Skin epidermis (tissue), 12 donors: Measurements from ENCODE around the gene OTUD7B.
"Not testable (repeated sequence)": the region's sequence is repeated elsewhere in the genome, so short reads cannot be mapped to it uniquely, and the experiment has no call there.

Experiments
- H3K27ac ChIP-seq, 21 experiments: fragments of 200-600 bp; sonication (generic) in 11 of 21; one replicate each; pipeline ENCODE4 v1.5.0; 2020; ENCODE audit warnings: mild to moderate bottlenecking in 3 of 21, inconsistent platforms in 2 of 21, moderate library complexity in 2 of 21
- H3K4me3 ChIP-seq, 7 experiments: fragments of 200-600 bp; sonication (generic) in 2 of 7; one replicate each; pipeline ENCODE4 v1.5.0; 2020; ENCODE audit warnings: inconsistent platforms in 2 of 7, mild to moderate bottlenecking in 2 of 7, moderate library complexity in 1 of 7

Gene OTUD7B

DNA sequence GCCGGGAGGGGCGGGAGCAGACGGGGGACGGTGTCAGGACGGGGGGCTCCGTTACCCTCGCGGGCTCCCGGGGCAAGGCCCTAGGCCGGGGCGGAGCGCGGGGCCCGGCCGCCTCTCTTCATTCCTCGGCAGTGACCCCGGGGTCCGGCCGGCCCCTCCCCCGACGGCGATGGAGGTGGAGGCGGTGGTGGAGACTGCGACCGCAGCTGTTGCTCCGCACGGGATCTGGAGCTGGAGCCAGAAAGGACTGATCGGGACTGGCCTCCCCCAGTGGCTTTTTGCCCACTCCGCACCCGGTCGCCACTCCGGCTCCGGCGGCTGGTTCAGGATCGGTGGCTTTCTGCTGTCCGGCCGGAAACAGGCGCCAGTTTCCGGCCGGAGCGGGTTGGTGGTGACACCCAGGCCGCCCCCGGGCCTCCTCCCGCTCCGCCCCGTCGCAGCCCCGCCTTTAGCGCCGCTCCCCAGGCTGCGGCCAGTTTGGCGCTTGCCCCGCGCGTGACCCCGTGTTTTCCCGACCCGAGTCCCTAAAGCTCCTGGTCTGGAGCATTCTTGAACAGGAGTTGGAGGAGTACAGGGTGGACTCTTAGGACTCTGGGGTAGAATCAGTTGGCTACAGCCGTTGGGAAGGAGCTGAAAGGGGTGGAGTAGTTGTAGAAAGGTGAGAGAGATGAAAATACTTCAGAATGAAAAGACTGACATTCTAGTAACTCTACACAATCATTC, at the start of gene OTUD7B:
OTUD7B (minus strand) TSS at position 334 of the 723 bp plus-strand sequence. CDS start 33,216 bp downstream, outside the sequence.
- Histone ChIP-seq H3K27ac (peak within 1 kb of the TSS; percentile 80 to 97 (median 91)), H3K4me3 (peak within 1 kb of the TSS; percentile 71 to 98 (median 83))

DNA sequence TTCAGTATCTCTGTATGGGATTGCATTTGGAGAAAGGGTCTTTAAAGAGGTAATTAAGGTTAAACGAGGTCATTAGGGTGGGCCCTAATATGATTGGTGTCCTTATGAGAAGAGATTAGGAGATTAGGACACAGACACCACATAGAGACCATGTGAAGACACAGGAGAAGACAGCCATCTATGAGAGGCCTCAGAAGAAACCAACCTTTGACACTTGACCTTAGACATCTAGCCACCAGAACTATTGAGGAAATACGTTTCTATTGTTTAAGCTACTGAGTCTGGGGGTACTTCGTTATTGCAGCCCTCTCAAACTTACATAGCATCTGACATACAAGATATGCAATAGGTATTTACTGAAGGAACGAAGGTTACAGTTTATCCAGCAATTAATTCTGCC, 49.7 kb upstream of the OTUD7B start:
- Histone ChIP-seq H3K27ac (no peak overlapping the region), H3K4me3 (no peak overlapping the region)

DNA sequence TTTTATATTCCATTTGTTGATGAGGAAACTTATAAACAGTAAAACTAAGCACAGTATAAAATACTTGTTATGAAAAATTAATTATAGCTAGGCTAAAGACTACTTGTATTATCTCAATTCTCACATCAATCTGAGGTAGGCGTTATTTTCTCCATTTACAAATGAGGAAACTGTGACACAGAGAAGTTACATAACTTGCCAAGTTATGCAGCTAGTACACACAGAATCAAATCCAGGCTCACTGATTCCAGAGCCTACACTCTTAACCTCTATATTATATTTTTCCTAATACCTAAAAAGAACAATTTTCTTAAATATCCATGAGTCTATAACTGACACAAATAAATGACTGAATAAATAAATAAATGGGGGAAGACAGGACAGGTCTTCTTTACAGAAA, 45.9 kb upstream of the OTUD7B start:
- H3K4me3 ChIP-seq = no peak overlapping the region
- H3K27ac ChIP-seq = no peak overlapping the region

DNA sequence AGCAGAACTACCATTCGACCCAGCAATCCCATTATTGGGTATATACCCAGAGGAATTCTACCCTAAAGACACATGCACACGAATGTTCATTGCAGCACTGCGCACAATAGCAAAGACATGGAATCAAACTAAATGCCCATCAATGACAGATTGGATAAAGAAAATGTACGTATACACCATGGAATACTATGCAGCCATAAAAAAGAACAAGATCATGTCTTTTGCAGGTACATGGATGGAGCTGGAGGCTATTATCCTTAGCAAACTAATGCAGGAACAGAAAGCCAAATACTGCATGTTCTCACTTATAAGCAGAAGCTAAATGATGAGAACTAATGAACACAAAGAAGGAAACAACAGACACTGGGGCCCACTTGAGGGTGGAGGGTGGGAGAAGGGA, 45.0 kb upstream of the OTUD7B start:
- H3K27ac ChIP-seq, H3K4me3 ChIP-seq: not testable (repeated sequence)

DNA sequence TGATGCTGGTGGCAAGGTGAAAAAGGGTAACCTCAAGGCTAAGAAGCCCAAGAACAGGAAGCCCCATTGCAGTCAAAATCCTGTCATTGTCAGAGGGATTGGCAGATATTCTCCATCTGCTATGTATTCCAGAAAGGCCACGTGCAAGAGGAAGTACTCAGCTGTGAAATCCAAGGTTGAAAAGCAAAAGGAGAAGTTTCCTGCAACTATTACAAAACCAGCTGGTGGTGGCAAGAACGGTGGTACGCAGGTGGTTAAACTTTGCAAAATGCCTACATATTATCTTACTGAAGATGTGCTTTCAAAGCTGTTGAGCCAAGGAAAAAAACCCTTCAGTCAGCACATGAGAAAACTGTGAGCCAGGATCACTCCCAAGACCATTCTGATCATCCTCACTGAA, 43.4 kb upstream of the OTUD7B start:
- Histone ChIP-seq H3K4me3 (no peak overlapping the region), H3K27ac (no peak overlapping the region)

DNA sequence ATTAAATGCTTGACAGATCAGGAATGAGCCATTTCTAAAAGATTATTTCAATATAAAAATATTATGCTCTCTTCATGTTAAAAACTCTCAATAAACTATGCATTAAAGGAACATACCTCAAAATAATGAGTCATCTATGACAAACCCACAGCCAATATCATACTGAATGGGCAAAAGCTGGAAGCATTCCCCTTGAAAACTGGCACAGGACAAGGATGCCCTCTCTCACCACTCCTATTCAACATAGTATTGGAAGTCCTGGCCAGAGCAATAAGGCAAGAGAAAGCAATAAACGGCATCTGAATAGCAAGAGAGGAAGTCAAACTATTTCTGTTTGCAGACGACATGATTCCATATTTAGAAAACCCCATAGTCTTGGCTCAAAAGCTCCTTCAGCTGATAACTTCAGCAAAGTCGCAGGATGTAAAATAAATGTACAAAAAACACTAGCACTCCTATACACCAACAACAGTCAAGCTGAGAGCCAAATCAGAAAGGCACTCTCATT, 41.4 kb upstream of the OTUD7B start:
- H3K4me3 ChIP-seq, H3K27ac ChIP-seq: not testable (repeated sequence)

DNA sequence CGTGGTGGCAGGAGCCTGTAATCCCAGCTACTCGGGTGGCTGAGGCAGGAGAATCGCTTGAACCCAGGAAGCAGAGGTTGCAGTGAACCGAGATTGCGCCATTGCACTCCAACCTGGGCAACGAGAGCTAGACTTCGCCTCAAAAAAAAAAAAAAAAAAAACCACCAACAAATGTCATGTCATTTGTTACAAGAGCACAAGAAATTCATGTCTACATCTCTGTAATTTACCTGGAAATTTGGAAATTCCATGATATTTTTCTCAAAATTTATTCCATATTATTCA, 40.5 kb upstream of the OTUD7B start:
- H3K27ac ChIP-seq = no peak overlapping the region
- H3K4me3 ChIP-seq = no peak overlapping the region

DNA sequence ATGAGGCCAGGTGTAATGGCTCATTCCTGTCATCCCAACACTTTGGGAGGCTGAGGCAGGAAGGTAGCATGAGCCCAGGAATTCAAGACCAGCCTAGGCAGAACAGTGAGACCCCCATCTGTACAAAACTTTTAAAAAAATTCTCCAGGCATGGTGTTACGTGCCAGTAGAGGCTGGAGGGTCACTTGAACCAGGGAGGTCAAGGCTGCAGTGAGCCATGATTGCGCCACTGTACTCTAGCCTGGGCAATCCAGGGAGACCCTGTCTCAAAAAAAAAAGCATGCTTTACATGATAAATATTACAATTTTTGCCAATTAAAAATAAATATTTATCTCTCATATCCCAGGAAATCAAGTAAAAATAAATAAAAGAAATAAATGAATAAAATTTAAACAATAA, 39.4 kb upstream of the OTUD7B start:
- Histone ChIP-seq H3K27ac (no peak overlapping the region), H3K4me3 (no peak overlapping the region)

DNA sequence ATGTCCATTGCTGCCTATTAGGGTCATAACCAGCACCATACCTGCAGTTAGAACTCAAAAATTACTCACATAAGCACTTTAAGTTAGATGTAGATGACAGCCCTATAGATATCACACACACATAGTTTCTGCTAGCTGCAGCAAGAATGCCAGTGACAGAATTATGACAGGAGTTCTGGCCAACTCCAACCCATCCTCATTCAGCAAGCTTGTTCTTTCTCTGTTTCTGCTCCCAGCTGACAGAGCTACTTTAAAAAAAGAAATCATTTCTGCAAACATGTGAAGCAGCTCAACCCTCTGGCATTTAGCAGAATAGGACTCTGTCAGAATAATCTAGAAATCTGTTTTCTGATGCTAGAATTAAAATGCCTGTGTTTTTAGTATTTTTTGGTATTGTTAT, 23.8 kb upstream of the OTUD7B start:
- Histone ChIP-seq H3K27ac (no peak overlapping the region), H3K4me3 (no peak overlapping the region)

DNA sequence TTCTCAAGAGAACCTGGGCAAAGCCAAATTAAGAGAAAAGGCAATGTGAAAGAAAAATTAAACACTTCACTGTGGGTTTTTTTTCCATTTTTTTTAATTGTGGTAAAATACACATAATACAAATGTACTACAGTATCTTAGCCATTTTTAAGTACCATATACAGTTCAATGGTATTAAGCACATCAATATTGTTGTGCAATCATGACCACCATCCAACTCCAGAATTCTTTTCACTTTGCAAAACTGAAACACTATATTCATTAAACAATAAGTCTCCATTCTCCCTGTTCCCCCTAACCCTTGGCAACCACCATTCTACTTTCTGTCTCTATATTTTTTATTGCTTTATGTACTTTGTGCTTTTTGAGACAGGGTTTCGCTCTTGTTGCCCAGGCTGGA, 17.8 kb upstream of the OTUD7B start:
- Histone ChIP-seq H3K27ac (no peak overlapping the region), H3K4me3 (no peak overlapping the region)

DNA sequence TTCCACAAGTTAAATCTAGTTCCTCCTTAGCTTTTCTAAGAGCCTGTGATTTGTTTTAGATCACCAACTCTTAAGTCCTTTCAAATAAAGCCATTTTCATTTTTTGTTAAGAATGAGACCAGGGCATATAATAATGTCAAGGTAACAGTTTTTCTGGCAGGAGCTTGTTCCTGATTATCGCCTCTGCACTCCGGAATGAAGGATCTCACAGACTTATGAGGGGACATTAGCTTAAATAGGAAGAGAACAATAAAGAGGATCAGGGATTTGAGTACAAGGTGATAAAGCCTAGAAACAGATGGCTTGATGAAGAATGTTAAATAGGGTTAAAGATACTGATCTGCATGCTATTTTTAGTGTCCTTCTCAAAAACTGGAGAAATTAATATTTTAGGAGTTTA, 13.6 kb upstream of the OTUD7B start:
- no peak overlapping the region for H3K27ac ChIP-seq
- no peak overlapping the region for H3K4me3 ChIP-seq

DNA sequence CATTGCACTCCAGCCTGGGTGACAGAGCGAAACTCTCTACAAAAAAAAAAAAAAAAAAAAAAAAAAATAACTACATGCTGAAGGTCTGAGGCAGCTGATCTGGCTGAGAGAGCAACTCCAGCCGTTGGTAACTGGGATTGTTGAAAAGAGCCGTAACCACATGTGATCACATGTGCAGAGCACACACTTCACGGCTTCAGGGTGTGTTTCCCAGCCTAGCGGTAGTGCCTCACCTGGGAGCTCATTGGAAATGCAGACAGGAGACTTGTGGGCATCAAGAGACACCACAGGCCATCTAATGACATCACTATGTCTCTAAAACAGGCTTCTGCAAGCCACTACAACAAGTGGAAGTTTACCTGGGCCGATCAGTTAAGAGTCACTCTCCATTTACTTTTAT, 11.8 kb upstream of the OTUD7B start:
- no peak overlapping the region for H3K27ac ChIP-seq
- no peak overlapping the region for H3K4me3 ChIP-seq

DNA sequence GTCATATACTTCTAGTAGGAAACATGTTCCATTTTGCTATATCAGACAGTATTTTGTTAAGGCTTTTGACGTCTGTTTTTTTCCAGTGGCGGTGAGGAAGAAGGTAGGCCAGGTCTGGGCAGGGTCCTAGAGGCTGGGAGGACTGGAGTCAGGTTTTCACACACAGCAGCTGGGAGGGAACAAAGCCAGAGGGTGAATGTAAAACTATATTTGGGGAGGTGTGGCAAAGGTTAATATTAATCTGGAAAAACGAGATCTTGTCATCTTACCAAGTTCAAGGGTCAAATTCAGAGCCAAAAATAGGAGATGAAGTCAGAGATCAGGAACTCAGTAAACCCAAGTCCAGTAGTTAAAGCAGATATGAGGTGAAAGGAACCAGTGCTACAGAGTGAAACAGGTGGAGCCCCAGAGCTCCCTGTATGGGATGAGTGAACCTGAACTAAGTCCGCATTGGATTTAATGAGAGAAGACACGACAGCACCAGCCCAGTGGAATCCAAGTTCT, 10.7 kb upstream of the OTUD7B start:
- Histone ChIP-seq H3K27ac (no peak overlapping the region), H3K4me3 (no peak overlapping the region)

DNA sequence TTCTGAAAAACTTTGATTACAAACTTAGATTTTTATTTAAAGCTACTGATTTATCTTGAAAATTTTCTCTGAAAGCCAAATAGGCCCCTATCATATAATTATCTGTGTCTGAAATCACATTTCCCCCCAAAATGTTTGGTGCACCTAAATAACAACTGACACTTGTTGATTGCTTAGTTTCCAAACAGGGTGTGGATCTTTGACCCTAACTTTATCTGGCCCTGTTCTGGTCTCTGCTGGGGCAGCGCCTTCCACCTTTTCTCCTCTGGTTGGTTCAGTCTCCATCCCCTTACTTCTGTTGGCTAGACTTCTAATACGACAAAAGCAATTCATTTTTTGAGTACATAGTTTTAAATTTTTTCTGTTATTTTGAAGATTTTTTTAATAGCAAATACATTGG, 10.2 kb upstream of the OTUD7B start:
- Histone ChIP-seq H3K27ac (no peak overlapping the region), H3K4me3 (no peak overlapping the region)

DNA sequence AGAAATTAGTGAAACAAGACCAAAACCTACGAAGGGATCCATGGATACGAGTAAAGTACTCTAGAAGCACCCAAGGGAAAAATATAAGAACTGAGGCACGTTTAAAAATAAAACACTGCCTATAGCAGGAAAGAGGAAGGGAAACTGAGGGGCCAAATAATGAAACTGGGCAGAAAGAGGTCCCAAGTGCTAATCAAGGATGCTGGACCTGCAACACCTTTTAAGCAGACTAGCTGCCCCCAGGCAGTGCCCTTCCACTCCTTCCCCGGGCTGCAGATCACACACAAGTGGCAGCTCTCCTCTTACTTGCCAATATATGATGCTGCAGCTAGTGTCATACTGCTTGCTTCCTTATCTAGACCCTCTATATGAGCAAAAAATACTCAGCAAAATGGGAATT, 7.6 kb upstream of the OTUD7B start:
- Histone ChIP-seq H3K27ac (no peak overlapping the region), H3K4me3 (no peak overlapping the region)

DNA sequence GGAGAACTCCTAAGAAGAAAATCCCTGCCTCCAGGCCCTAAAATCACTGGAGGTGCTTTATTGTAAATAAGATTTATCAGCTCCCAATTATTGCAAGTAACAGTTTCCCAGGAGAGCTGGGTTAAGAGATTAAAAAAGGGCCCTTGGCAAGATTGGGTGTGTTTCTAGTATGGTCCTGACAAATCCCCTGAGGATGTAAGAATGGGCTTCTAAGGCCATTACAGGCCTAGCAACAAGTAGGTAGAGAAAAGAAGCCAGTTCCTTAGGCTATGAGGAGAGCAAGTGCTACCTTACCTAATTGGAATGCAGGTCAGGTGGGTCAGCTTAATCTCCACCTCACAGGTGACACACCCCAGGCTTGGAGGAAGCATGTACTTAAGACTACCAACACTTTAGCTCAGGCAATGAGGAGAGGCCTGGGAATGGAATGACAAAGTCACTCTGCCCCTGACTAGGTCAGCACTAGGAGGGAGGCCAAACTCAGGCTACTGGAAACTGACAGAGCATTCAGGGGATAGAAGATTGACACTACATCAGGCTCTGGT, 6.8 kb upstream of the OTUD7B start:
- Histone ChIP-seq H3K27ac (no peak overlapping the region), H3K4me3 (no peak overlapping the region)

DNA sequence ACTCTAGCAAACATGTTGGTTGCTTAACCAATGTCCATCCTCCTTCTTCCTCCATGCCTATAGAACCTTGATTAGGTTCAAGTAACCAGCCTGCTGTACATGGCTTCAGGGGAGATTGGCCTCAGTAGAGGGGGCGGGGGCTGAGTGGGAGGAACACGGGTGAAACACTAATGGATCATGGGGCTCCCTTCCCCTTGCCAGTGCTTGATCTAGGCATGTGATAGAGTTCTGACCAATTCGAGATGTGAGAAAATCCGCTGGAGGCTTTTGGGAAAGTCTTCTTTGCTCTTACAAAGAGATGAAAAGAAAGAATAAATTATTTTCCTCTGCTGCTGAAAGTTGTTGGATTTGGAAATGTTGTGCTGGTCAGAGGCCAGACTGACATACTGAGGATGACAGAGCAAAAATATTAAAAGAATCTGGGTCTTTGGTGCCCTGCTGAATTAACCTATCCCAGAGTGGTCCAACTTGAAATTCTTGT, 5.2 kb upstream of the OTUD7B start:
- Histone ChIP-seq H3K4me3 (no peak overlapping the region), H3K27ac (peak overlapping the region in 2 of 21 experiments; percentile 21 to 26)

DNA sequence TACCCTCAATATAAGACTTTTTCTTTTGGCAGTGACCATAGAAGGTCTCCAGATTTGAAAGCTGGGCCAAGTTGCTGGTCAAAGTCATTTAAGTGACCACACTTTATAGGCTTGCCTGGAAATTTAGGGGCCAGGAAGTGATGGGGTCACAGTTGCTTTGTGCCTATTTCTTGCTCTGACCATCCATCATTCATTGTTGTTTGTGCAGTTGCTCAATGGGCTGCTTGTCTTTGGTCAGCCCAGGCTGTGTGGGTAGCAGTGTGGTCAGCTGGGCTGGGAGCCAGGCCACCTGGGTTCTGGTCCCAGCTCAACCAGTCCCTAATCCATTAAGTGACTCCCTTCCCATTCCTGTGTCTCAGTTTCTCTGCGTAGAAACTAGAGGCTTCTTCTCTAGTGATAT, 2.1 kb upstream of the OTUD7B start:
- Histone ChIP-seq H3K4me3 (no peak overlapping the region), H3K27ac (no peak overlapping the region)

DNA sequence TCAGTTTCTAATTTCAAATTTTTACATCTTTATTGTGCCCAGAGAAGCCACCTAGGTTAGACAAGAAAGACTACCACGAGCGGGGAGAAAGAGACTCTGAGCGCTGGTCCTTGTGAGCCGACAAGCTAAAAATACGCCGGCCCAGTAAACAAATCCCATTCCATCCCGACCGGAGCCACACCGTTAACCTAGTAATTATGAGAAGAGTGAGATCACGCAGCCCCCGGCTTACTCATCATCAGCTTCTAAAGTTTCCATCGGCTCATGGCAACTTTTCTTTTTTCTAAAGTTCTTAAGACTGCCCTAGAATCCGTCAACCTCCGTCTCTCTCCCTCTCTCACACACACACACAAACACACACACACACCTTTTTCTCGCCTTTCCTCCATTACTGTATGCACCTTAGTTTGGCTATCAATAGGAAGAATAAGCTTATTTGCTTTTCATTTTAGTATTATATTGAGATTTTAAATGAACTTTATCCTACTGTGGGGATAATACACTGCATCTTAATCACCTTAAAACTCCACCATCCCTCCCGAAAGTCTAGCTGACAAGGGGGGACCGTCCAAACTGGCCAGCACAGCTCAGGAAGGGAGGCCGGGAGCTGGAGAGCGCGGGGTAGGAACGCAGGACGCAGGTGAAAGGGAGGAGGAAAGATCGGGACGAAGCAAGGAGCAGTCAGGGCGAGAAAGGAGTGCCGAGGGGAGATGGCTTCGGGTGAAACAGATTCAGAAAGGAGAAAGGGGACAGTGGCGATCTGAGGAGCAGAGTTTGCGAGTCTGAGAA, 728 bp downstream of the OTUD7B start:
- peak overlapping the region; percentile 71 to 98 (median 83) for H3K4me3 ChIP-seq
- peak overlapping the region; percentile 80 to 97 (median 91) for H3K27ac ChIP-seq

DNA sequence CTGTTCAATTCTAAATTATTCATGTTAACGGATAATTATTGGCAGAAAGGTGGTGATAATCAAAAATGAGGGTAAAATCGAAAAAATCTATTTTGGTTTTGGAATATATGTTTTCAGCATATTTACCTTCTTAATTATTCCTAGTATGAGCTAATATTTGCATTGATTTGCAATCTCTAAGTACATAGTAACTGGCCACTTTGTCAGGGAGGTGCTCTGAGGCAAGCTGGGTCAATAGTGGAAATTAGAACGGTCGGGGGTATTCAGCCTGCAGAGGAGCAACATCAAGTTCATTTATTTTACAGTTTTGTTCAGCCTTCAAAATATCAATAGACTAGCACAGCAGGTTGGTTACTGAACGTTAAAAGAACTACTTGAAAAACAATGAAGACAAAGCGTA, 1.8 kb downstream of the OTUD7B start:
- Histone ChIP-seq H3K27ac (peak overlapping the region in 1 of 21 experiments; percentile 93), H3K4me3 (peak overlapping the region in 1 of 7 experiments; percentile 98)
